HUES6 (cell line): ENCODE results near the gene KBTBD2.
"Not testable (repeated sequence)": the region's sequence is repeated elsewhere in the genome, so short reads cannot be mapped to it uniquely, and the experiment has no call there.

Experiments used
- H3K27ac ChIP-seq: 2 replicates; pipeline ENCODE4 v1.7.0; 2013; ENCODE audit warnings: low read depth, mild to moderate bottlenecking, low read length, inconsistent platforms
- H3K27me3 ChIP-seq: 2 replicates; pipeline ENCODE4 v1.6.1; 2013; ENCODE audit warnings: low read length; ENCODE audit not compliant: control insufficient read depth, insufficient read depth
- H3K36me3 ChIP-seq: 2 replicates; pipeline ENCODE4 v1.6.1; 2013; ENCODE audit warnings: low read length; ENCODE audit not compliant: control insufficient read depth, insufficient read depth
- H3K4me1 ChIP-seq: 2 replicates; pipeline ENCODE4 v1.6.1; 2013; ENCODE audit warnings: low read length; ENCODE audit not compliant: control insufficient read depth, insufficient read depth
- H3K4me3 ChIP-seq: 2 replicates; pipeline ENCODE4 v1.5.1; 2013; ENCODE audit warnings: low read depth, low read length
- H3K9ac ChIP-seq: one replicate; pipeline ENCODE4 v1.6.1; 2013; ENCODE audit warnings: mild to moderate bottlenecking, low read length
- H3K9me3 ChIP-seq: 2 replicates; pipeline ENCODE4 v1.6.1; 2013; ENCODE audit warnings: low read depth, low read length; ENCODE audit not compliant: control insufficient read depth, insufficient read depth

Gene KBTBD2

GRCh38 chr7:32916006-32916405 lies 24.4 kb upstream of the KBTBD2 start:
- Histone ChIP-seq H3K9me3 (no peaks in the 10 kb centered on the region), H3K9ac (no peak overlapping the region), H3K27ac (no peak overlapping the region), H3K27me3 (no peaks in the 10 kb centered on the region), H3K4me1 (no peaks in the 10 kb centered on the region), H3K36me3 (no peaks in the 10 kb centered on the region), H3K4me3 (no peak overlapping the region)

- no peak overlapping the region for H3K9ac ChIP-seq
- H3K27ac ChIP-seq, result no peak overlapping the region
Observed at GRCh38 chr7:32915041-32915536, 23.5 kb upstream of the KBTBD2 start.

GRCh38 chr7:32914184-32914583 lies 22.6 kb upstream of the KBTBD2 start:
- Histone ChIP-seq H3K4me1 (no peaks in the 10 kb centered on the region), H3K27ac (no peak overlapping the region), H3K4me3 (no peak overlapping the region), H3K9me3 (no peaks in the 10 kb centered on the region), H3K27me3 (peaks cover 6% of the 10 kb centered on the region; the same call in 1 of the 2 replicates), H3K36me3 (no peaks in the 10 kb centered on the region), H3K9ac (no peak overlapping the region)

More at GRCh38 chr7:32915041-32915536, 23.5 kb upstream of the KBTBD2 start:
- no peaks in the 10 kb centered on the region for H3K4me1 ChIP-seq
- H3K9me3 ChIP-seq, result no peaks in the 10 kb centered on the region
- H3K27me3 ChIP-seq, result 0 out of 2 replicates have a peak, but pooled peaks cover under 1% of the 10 kb centered on the region
- no peaks in the 10 kb centered on the region for H3K36me3 ChIP-seq
- H3K4me3 ChIP-seq, result no peak overlapping the region

DNA sequence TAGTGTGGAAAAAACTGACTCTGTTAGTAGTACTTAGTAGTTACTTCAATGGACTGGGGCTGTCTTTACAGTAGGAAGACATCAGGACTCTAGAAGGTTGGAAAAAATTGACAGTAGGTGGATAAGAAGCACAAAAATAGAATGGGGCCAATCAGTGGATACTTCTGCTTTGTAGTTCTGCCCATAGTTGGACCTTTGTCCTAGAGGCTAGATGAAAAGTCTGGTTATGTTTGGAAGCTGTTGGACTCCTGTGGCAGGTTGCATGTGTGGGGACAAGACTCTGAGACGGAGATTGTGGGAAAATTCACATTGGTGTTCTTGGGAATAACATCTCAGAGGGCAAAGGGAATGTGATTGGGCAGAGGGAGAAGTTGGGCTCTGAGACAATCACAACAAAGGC lies 18.6 kb upstream of the KBTBD2 start:
- Histone ChIP-seq H3K27ac (no peak overlapping the region), H3K4me1 (0 out of 2 replicates have a peak, but pooled peaks cover 5% of the 10 kb centered on the region), H3K27me3 (peaks cover 6% of the 10 kb centered on the region)

GRCh38 chr7:32905175-32905662 lies 13.7 kb upstream of the KBTBD2 start:
- H3K36me3 ChIP-seq, result no peaks in the 10 kb centered on the region
- peak overlapping the region; percentile 58 for H3K4me3 ChIP-seq
- H3K27ac ChIP-seq, result no peak overlapping the region
- H3K9ac ChIP-seq, result no peak overlapping the region
- 0 out of 2 replicates have a peak, but pooled peaks cover 5% of the 10 kb centered on the region for H3K4me1 ChIP-seq
- H3K27me3 ChIP-seq, result peaks cover 6% of the 10 kb centered on the region
- H3K9me3 ChIP-seq, result no peaks in the 10 kb centered on the region

More for the DNA sequence above, 18.6 kb upstream of the KBTBD2 start:
- H3K36me3 ChIP-seq, result no peaks in the 10 kb centered on the region
- no peak overlapping the region for H3K4me3 ChIP-seq
- no peak overlapping the region for H3K9ac ChIP-seq
- H3K9me3 ChIP-seq, result no peaks in the 10 kb centered on the region

GRCh38 chr7:32901629-32902028 lies 10.1 kb upstream of the KBTBD2 start:
- Histone ChIP-seq H3K9me3 (no peaks in the 10 kb centered on the region), H3K4me1 (no peaks in the 10 kb centered on the region), H3K36me3 (no peaks in the 10 kb centered on the region), H3K27me3 (peaks cover 3% of the 10 kb centered on the region; the same call in 1 of the 2 replicates), H3K27ac (no peak overlapping the region), H3K4me3 (no peak overlapping the region), H3K9ac (no peak overlapping the region)

- no peaks in the 10 kb centered on the region for H3K9me3 ChIP-seq
- no peaks in the 10 kb centered on the region for H3K4me1 ChIP-seq
- no peak overlapping the region for H3K4me3 ChIP-seq
- no peak overlapping the region for H3K27ac ChIP-seq
- no peak overlapping the region for H3K9ac ChIP-seq
- H3K36me3 ChIP-seq, result no peaks in the 10 kb centered on the region
- H3K27me3 ChIP-seq, result peaks cover 3% of the 10 kb centered on the region; the same call in 1 of the 2 replicates
Observed at GRCh38 chr7:32900433-32900995, 9.0 kb upstream of the KBTBD2 start.

DNA sequence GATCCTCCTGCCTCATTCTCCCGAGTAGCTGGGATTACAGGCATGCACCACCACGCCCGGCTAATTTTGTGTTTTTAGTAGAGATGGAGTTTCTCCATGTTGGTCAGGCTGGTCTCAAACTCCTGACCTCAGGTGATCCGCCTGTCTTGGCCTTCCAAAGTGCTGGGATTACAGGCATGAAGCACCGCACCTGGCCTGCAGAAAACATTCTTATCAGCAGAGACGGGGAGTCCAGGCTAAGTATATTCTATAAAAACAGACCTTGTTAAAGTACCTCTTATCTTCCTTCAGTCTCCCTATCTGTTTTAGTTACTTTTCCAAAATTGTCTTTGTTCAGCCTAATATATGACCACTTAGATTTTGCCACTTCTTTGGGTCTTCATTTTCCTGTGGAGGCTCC lies 5.8 kb upstream of the KBTBD2 start:
- not testable (repeated sequence) for H3K9ac ChIP-seq, H3K4me3 ChIP-seq, H3K27me3 ChIP-seq, H3K27ac ChIP-seq, H3K36me3 ChIP-seq, H3K9me3 ChIP-seq
- H3K4me1 ChIP-seq, result peaks cover 14% of the 10 kb centered on the region

DNA sequence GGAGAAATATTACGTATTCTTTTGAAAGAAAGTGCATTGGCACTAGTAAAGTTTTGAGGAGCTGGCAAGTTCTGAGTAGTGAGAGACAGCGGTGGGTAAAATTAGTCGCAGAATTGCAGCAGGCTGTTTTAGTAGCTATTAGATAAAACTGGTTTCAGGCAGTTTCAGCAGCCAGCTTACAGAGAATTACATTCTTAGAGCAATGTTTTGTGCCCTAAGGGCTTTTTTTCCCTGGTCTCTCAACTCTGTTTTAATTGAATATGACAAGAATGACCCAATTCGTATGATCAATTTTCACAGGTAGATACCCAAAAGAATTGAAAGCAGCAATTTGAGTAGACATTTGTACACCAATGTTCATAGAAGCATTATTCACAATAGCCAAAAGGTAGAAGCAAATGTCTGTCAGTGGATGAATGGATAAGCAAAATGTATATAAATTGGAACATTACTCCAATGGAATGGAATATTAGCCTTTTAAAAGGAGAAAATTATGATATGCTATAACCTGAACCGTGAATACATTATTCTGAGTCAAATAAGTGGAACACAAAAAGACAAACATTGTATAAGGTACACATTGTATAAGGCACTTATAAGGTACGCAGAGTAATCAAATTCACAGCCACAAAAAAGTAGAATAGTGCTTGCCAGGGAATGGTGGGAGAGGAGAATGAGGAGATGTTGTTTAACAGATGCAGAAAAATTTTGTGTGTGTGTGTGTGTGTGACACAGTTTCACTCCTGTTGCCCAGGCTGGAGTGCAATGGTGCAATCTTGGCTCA lies 5.2 kb upstream of the KBTBD2 start:
- peaks cover 14% of the 10 kb centered on the region for H3K4me1 ChIP-seq
- H3K9me3 ChIP-seq, result no peaks in the 10 kb centered on the region
- no peaks in the 10 kb centered on the region for H3K36me3 ChIP-seq
- H3K27ac ChIP-seq, result no peak overlapping the region
- no peak overlapping the region for H3K4me3 ChIP-seq
- no peak overlapping the region for H3K9ac ChIP-seq
- peaks cover 3% of the 10 kb centered on the region; the same call in 1 of the 2 replicates for H3K27me3 ChIP-seq

DNA sequence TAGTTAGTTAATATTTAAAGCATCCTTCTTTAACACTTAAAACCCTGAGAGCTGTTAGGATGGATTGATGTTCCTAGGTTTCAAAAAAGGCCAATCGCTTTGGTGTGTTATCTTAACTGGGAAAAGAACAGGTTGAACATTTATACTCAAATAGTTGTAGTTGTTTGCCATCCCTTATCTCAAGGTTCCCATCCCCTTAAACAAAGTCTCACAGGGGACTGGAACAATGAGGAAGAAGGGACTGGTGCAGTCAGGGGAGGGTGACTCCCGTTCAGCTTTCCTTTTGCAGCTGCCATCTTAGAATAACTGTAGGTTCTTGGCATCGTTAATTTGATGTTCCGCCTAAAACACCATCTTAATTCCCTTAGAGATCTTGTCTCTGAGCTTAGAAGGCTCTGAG lies 2.6 kb upstream of the KBTBD2 start:
- Histone ChIP-seq H3K36me3 (no peaks in the 10 kb centered on the region), H3K9ac (no peak overlapping the region)

GRCh38 chr7:32893722-32894121 lies 2.2 kb upstream of the KBTBD2 start:
- H3K27ac ChIP-seq, result no peak overlapping the region
- no peak overlapping the region for H3K9ac ChIP-seq
- no peaks in the 10 kb centered on the region for H3K9me3 ChIP-seq
- peaks cover 23% of the 10 kb centered on the region for H3K4me1 ChIP-seq
- no peaks in the 10 kb centered on the region for H3K36me3 ChIP-seq
- H3K4me3 ChIP-seq, result no peak overlapping the region
- H3K27me3 ChIP-seq, result no peaks in the 10 kb centered on the region; the same call in 1 of the 2 replicates

More for the DNA sequence above, 2.6 kb upstream of the KBTBD2 start:
- peaks cover under 1% of the 10 kb centered on the region; the same call in 1 of the 2 replicates for H3K27me3 ChIP-seq
- no peak overlapping the region for H3K27ac ChIP-seq
- H3K9me3 ChIP-seq, result no peaks in the 10 kb centered on the region
- no peak overlapping the region for H3K4me3 ChIP-seq
- peaks cover 23% of the 10 kb centered on the region for H3K4me1 ChIP-seq
